ENCODE results near the gene EOMES. TPM values are rescaled to one million over a fixed set of nuclear protein-coding genes. Genes with fewer than 3 reads are reported as not detected.
A peak's percentile ranks its signal among the peaks of the same experiment; 100 is the strongest.

Gene EOMES
- total RNA-seq, 1 experiment from 2014 or later, result 0.40 TPM

DNA sequence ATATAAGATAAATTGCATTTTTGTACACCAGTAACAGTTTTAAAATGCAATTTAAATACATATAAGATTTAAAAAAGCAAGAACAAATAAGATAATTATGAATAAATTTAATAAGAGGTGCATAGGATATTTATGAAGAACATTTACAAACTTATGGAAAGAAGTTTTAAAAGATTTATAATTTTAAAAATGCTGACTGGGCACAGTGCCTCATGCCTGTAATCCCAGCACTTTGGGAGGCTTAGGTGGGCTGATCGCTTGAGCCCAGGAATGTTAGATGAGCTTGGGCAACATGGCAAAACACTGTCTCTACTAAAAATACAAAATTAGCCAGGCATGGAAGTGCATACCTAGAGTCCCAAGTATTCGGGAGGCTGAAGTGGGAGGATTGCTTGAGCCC, 37.8 kb downstream of the EOMES start:
- no peak for DNase-seq (ENCODE audit: extremely low read depth, low read depth)

GRCh38 chr3:27681249-27681748, 40.8 kb downstream of the EOMES start:
- DNase-seq (ENCODE audit: extremely low read depth, low read depth), result peak; percentile 58

- no peak for DNase-seq (ENCODE audit: extremely low read depth, low read depth)
Observed at GRCh38 chr3:27680517-27681246, 41.4 kb downstream of the EOMES start.

- no peak for DNase-seq (ENCODE audit: extremely low read depth, low read depth)
Observed at GRCh38 chr3:27679691-27680090, 42.4 kb downstream of the EOMES start.

DNA sequence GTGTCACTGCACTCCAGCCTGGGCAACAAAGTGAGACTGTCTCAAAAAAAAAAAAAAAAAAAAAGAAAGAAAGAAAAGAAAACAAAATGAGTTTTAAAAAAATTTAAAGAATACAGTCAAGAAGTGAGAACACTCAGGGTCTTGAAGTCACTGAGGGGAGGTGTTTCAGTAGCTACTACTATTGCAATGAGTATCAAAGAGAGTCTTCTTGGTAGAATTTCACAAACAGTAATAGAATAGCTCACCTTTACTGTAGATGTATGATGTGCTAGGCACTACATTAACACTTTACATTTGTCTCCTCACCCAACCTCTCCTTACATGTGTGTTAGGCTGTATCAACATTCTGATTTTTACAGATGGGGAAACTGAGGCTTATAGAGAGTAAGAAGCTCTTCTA, 43.9 kb downstream of the EOMES start:
- DNase-seq (ENCODE audit: extremely low read depth, low read depth), result no peak

- DNase-seq (ENCODE audit: extremely low read depth, low read depth), result peak; percentile 60
Observed at GRCh38 chr3:27677565-27677964, 44.6 kb downstream of the EOMES start.

DNA sequence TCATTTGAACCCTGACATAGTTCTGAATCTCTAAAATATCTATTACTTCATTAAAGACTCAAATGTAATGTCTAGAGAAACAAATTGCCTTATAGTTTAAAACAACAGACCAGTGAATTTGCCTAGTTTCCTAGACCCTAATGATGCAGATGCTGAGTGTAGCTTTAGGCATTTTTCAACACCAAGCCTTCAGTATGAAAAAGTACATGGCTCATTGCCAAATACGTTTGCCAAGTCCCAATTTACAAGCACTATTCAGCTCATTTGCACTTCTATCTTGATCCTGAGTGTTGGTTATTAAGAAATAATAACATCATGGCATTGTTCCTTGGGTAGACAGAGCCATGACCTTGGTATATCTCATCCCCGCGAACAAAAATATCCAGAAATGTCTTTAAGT, 46.8 kb downstream of the EOMES start:
- DNase-seq (ENCODE audit: extremely low read depth, low read depth), result no peak

DNA sequence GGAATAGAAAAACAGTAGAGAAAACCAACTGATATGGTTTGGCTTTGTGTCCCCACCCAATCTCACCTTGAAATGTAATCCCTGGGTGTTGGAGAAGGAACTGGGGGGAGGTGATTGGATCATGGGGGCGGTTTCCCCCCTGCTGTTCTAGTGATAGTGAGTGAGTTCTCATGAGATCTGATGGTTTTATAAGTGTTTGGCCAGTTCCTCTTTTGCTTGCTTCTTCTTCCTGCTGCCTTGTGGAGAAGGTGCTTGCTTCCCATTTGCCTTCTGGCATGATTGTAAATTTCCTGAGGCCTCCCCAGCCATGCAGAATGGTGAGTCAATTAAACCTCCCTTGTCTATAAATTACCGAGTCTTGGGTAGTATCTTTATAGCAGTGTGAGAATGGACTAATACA, 48.4 kb downstream of the EOMES start:
- no peak for DNase-seq (ENCODE audit: extremely low read depth, low read depth)

GRCh38 chr3:27671101-27671500, 51.0 kb downstream of the EOMES start:
- DNase-seq (ENCODE audit: extremely low read depth, low read depth), result no peak

GRCh38 chr3:27670619-27671018, 51.5 kb downstream of the EOMES start:
- DNase-seq (ENCODE audit: extremely low read depth, low read depth), result no peak

GRCh38 chr3:27669591-27669990, 52.5 kb downstream of the EOMES start:
- DNase-seq (ENCODE audit: extremely low read depth, low read depth), result no peak

GRCh38 chr3:27667751-27668150, 54.4 kb downstream of the EOMES start:
- no peak for DNase-seq (ENCODE audit: extremely low read depth, low read depth)

GRCh38 chr3:27666708-27667107, 55.4 kb downstream of the EOMES start:
- DNase-seq (ENCODE audit: extremely low read depth, low read depth), result no peak

DNA sequence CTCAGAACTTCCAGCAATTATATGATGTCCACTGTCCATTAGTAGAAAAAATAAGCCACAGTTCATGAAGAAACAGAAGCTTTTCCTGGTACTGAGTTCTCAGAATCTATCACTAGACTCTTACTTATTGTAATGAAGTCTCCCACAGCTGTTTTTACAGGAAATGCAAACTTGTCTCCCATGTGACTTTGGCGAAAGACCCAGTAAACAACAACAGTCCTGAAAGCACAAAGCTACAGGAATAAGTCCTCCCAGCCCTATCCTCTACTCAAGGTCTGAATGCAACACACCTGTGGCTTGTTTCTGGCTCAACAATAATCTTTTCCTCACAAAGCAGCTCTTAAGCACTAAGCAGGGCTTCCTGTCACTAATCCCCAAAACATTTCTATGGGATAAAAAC, 55.9 kb downstream of the EOMES start:
- DNase-seq (ENCODE audit: extremely low read depth, low read depth), result no peak

Other genes with a start within 250 kb of the EOMES start
- gene SLC4A7, start 237.9 kb downstream of the EOMES start, total RNA-seq (2014; rRNA removed; shearing (Covaris generic)), result 56.9 and 57.2 TPM in 2 replicates